Stomach (tissue), 4 donors: ENCODE results near the gene ABCD3.

ENCODE experiments used
- EP300 ChIP-seq: sonication (generic); formaldehyde crosslinking; IDR thresholded peaks from one replicate; pipeline ENCODE4 v1.6.1; 2017; ENCODE audit warnings: antibody characterized with exemption
- TF ChIP-seq, protein P1 (sequence below), 7 experiments: fragments of 450-650 bp in 4 of 7; fragments of 200-600 bp in 3 of 7; sonication (generic) in 3 of 7; IDR thresholded peaks; one replicate each; pipeline ENCODE4 v1.5.1; 2016 to 2019; ENCODE audit warnings: antibody characterized with exemption in 7 of 7, control low read depth in 2 of 7, mild to moderate bottlenecking in 1 of 7

- TF ChIP-seq, protein P1, sequence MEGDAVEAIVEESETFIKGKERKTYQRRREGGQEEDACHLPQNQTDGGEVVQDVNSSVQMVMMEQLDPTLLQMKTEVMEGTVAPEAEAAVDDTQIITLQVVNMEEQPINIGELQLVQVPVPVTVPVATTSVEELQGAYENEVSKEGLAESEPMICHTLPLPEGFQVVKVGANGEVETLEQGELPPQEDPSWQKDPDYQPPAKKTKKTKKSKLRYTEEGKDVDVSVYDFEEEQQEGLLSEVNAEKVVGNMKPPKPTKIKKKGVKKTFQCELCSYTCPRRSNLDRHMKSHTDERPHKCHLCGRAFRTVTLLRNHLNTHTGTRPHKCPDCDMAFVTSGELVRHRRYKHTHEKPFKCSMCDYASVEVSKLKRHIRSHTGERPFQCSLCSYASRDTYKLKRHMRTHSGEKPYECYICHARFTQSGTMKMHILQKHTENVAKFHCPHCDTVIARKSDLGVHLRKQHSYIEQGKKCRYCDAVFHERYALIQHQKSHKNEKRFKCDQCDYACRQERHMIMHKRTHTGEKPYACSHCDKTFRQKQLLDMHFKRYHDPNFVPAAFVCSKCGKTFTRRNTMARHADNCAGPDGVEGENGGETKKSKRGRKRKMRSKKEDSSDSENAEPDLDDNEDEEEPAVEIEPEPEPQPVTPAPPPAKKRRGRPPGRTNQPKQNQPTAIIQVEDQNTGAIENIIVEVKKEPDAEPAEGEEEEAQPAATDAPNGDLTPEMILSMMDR (IDR thresholded peaks at IDR 0.05): no peak
- no peak for TF ChIP-seq EP300
Observed at GRCh38 chr1:94503153-94503552, 85.0 kb downstream of the ABCD3 start.
